ENCODE data around the gene ANKRD44.
A peak's percentile ranks its signal among the peaks of the same experiment; 100 is the strongest.
"Not testable (repeated sequence)": the region's sequence is repeated elsewhere in the genome, so short reads cannot be mapped to it uniquely, and the experiment has no call there.

Gene ANKRD44

GRCh38 chr2:197310271-197310985, at the start of gene ANKRD44:
Gene ANKRD44, minus strand, starts transcription at chr2:197310780. Its CDS starts 176 bp downstream, at chr2:197310604.
- no peak for FAIRE-seq
- peak; percentile 73 for DNase-seq (ENCODE audit: low spot score)

GRCh38 chr2:197359859-197360258, 49.3 kb upstream of the ANKRD44 start:
- no peak for DNase-seq (ENCODE audit: low spot score)
- no peak for FAIRE-seq

GRCh38 chr2:197358931-197359330, 48.4 kb upstream of the ANKRD44 start:
- FAIRE-seq (no peak), DNase-seq (ENCODE audit: low spot score) (no peak)

GRCh38 chr2:197357986-197358385, 47.4 kb upstream of the ANKRD44 start:
- FAIRE-seq (no peak), DNase-seq (ENCODE audit: low spot score) (no peak)

- FAIRE-seq (no peak), DNase-seq (ENCODE audit: low spot score) (no peak)
Observed at GRCh38 chr2:197356136-197356535, 45.6 kb upstream of the ANKRD44 start.

- DNase-seq (ENCODE audit: low spot score) (no peak), FAIRE-seq (no peak)
Observed at GRCh38 chr2:197354169-197354558, 43.6 kb upstream of the ANKRD44 start.

GRCh38 chr2:197353393-197354168, 43.0 kb upstream of the ANKRD44 start:
- DNase-seq (ENCODE audit: low spot score) (no peak), FAIRE-seq (peak; percentile 48)

- no peak for FAIRE-seq
Observed at GRCh38 chr2:197349699-197350098, 39.1 kb upstream of the ANKRD44 start.

GRCh38 chr2:197348721-197349360, 38.3 kb upstream of the ANKRD44 start:
- FAIRE-seq (no peak), DNase-seq (ENCODE audit: low spot score) (no peak)

More at GRCh38 chr2:197349699-197350098, 39.1 kb upstream of the ANKRD44 start:
- no peak for DNase-seq (ENCODE audit: low spot score)

- DNase-seq (ENCODE audit: low spot score) (no peak), FAIRE-seq (no peak)
Observed at GRCh38 chr2:197345846-197346370, 35.3 kb upstream of the ANKRD44 start.

- FAIRE-seq; DNase-seq (ENCODE audit: low spot score): not testable (repeated sequence)
Observed at GRCh38 chr2:197343968-197344367, 33.4 kb upstream of the ANKRD44 start.

GRCh38 chr2:197340591-197340990, 30.0 kb upstream of the ANKRD44 start:
- no peak for FAIRE-seq

GRCh38 chr2:197339496-197340220, 29.1 kb upstream of the ANKRD44 start:
- DNase-seq (ENCODE audit: low spot score): no peak
- no peak for FAIRE-seq

More at GRCh38 chr2:197340591-197340990, 30.0 kb upstream of the ANKRD44 start:
- DNase-seq (ENCODE audit: low spot score): no peak

GRCh38 chr2:197339016-197339415, 28.4 kb upstream of the ANKRD44 start:
- FAIRE-seq (no peak), DNase-seq (ENCODE audit: low spot score) (no peak)

GRCh38 chr2:197332641-197333040, 22.1 kb upstream of the ANKRD44 start:
- FAIRE-seq: no peak
- DNase-seq (ENCODE audit: low spot score): no peak

GRCh38 chr2:197328461-197328860, 17.9 kb upstream of the ANKRD44 start:
- FAIRE-seq: no peak
- no peak for DNase-seq (ENCODE audit: low spot score)

GRCh38 chr2:197327472-197328098, 17.0 kb upstream of the ANKRD44 start:
- no peak for DNase-seq (ENCODE audit: low spot score)
- FAIRE-seq: no peak

GRCh38 chr2:197327073-197327471, 16.5 kb upstream of the ANKRD44 start:
- FAIRE-seq (no peak), DNase-seq (ENCODE audit: low spot score) (no peak)

GRCh38 chr2:197324801-197325200, 14.2 kb upstream of the ANKRD44 start:
- no peak for DNase-seq (ENCODE audit: low spot score)
- no peak for FAIRE-seq

Measured in RCC 7860 (cell line).